Mesothelial cell of epicardium (in vitro differentiated cells): Measurements from ENCODE around the gene SLAMF6. TPM values are rescaled to one million over a fixed set of nuclear protein-coding genes. Genes with fewer than 3 reads are reported as not detected.
"Not testable (repeated sequence)": the region's sequence is repeated elsewhere in the genome, so short reads cannot be mapped to it uniquely, and the experiment has no call there.

Experiments used
- DNase-seq, 2 experiments: peaks; one replicate each; pipeline ENCODE4 v3.0.0; 2021; ENCODE audit warnings: low spot score in 2 of 2; ENCODE audit not compliant: unreplicated experiment in 2 of 2
- H3K27ac Mint-ChIP-seq: 2 replicates; pipeline ENCODE4 v1.8.0; 2021; ENCODE audit warnings: mixed read lengths
- H3K27me3 Mint-ChIP-seq: 2 replicates; pipeline ENCODE4 v1.8.0; 2021; ENCODE audit warnings: low read depth, mixed read lengths
- H3K36me3 Mint-ChIP-seq: 2 replicates; pipeline ENCODE4 v1.8.0; 2021; ENCODE audit warnings: mixed read lengths
- H3K4me1 Mint-ChIP-seq: 2 replicates; pipeline ENCODE4 v1.8.0; 2021; ENCODE audit warnings: mixed read lengths
- H3K4me3 Mint-ChIP-seq: 2 replicates; pipeline ENCODE4 v1.8.0; 2021; ENCODE audit warnings: mild to moderate bottlenecking, moderate library complexity, mixed read lengths
- H3K9me3 Mint-ChIP-seq: 2 replicates; pipeline ENCODE4 v1.8.0; 2021; ENCODE audit warnings: mixed read lengths
- CTCF ChIP-seq: fragments of 200-600 bp; sonication (generic); IDR thresholded peaks from one replicate; pipeline ENCODE4 v1.5.0; 2021; ENCODE audit warnings: antibody characterized with exemption; ENCODE audit not compliant: unreplicated experiment
- total RNA-seq: library from RNA; stranded (reverse); gene quantifications from 3 replicates; pipeline ENCODE4 v1.2.1, GENCODE V29; 2021

Gene SLAMF6
- total RNA-seq, 1 donor from 2014 or later, result not detected

DNA sequence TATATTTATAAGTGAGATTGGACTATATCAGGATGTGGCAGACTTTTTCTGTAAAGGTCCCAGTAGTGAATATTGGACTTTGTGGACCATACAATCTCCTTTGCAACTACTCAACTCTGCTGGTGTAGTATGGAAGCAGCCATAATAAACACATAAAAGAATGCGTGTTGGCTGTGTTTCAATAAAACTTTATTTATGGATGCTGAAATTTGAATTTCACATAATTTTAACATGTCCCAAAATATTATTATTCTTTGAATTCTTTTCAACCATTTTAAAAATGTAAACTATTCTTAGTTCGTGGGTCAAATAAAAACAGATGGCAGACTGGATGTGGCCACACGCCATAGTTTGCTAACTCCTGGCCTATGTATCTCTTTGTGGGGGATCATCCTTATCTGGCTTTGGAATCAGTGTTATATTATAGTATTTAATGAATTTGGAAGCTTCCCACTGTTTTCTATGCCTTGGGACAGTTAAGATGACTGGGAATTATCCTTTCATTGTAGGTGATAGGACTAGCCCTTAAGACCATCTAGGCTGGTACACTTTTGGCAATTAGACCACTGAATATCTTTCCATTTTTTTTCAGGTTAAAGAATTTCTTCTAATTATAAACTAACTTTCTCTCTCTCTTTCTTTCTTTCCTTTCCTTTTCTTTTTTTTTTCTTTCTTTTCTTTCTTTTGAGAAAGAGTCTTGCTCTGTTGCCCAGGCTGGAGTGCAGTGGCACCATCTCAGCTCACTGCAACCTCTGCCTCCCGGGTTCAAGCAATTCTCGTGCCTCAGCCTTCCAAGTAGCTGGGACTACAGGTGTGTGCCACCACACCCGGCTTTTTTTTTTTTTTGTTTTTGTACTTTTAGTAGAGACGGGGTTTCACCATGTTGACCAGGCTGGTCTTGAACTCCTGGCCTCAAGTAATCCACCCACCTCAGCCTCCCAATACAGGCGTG is 14.9 kb upstream of the SLAMF6 start:
- DNase-seq, result no peak
- Mint-ChIP-seq H3K36me3 (peaks cover 2% of the 10 kb centered on the region), H3K4me1 (peaks cover 27% of the 10 kb centered on the region)

GRCh38 chr1:160534823-160535605 is 12.0 kb upstream of the SLAMF6 start:
- H3K36me3 Mint-ChIP-seq, result peaks cover 2% of the 10 kb centered on the region
- no peak overlapping the region for H3K27ac Mint-ChIP-seq
- H3K9me3 Mint-ChIP-seq, result peaks cover 27% of the 10 kb centered on the region

More for the DNA sequence above, 14.9 kb upstream of the SLAMF6 start:
- Mint-ChIP-seq H3K27me3 (no peaks in the 10 kb centered on the region), H3K4me3 (no peak overlapping the region), H3K27ac (no peak overlapping the region), H3K9me3 (peaks cover 23% of the 10 kb centered on the region)
- no peak for TF ChIP-seq CTCF

GRCh38 chr1:160532557-160532813 is 9.4 kb upstream of the SLAMF6 start:
- H3K27ac Mint-ChIP-seq, DNase-seq, H3K36me3 Mint-ChIP-seq, H3K4me1 Mint-ChIP-seq, H3K4me3 Mint-ChIP-seq, H3K27me3 Mint-ChIP-seq: not testable (repeated sequence)
- H3K9me3 Mint-ChIP-seq, result peaks cover 37% of the 10 kb centered on the region

More at GRCh38 chr1:160534823-160535605, 12.0 kb upstream of the SLAMF6 start:
- no peak for DNase-seq
- peaks cover 5% of the 10 kb centered on the region for H3K4me1 Mint-ChIP-seq
- no peaks in the 10 kb centered on the region for H3K27me3 Mint-ChIP-seq
- TF ChIP-seq CTCF, result no peak
- no peak overlapping the region for H3K4me3 Mint-ChIP-seq

DNA sequence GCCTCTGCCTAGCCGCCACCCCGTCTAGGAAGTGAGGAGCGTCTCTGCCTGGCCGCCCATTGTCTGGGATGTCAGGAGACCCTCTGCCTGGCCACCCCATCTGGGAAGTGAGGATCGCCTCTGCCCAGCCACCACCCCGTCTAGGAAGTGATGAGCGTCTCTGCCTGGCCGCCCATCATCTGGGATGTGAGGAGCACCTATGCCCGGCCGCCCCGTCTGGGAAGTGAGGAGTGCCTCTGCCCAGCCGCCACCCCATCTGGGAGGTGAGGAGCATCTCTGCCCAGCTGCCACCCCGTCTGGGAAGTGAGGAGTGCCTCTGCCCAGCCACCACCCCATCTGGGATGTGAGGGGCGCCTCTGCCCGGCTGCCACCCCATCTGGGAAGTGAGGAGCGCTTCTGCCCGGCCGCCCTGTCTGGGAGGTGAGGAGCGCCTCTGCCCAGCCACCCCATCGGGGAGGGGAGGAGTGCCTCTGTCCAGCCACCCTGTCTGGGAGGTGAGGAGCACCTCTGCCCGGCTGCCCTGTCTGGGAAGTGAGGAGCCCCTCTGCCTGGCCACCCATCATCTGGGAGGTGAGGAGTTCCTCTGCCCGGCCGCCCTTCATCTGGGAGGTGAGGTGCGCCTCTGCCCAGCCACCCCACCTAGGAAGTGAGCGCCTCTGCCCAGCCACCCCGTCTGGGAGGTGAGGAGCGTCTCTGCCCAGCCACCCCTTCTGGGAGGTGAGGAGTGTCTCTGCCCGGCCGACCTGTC is 8.9 kb upstream of the SLAMF6 start:
- H3K4me3 Mint-ChIP-seq, H3K27me3 Mint-ChIP-seq, H3K4me1 Mint-ChIP-seq, H3K36me3 Mint-ChIP-seq, DNase-seq, H3K27ac Mint-ChIP-seq: not testable (repeated sequence)
- peaks cover 41% of the 10 kb centered on the region for H3K9me3 Mint-ChIP-seq

- H3K4me3 Mint-ChIP-seq, DNase-seq, H3K36me3 Mint-ChIP-seq, H3K4me1 Mint-ChIP-seq, H3K27ac Mint-ChIP-seq, H3K27me3 Mint-ChIP-seq: not testable (repeated sequence)
- H3K9me3 Mint-ChIP-seq, result peaks cover 40% of the 10 kb centered on the region
Observed at GRCh38 chr1:160529401-160529952, 6.4 kb upstream of the SLAMF6 start.

GRCh38 chr1:160523789-160524188 is 734 bp upstream of the SLAMF6 start:
- H3K4me1 Mint-ChIP-seq, DNase-seq, H3K4me3 Mint-ChIP-seq, H3K27ac Mint-ChIP-seq, H3K36me3 Mint-ChIP-seq: not testable (repeated sequence)
- Mint-ChIP-seq H3K9me3 (peaks cover 31% of the 10 kb centered on the region), H3K27me3 (peaks cover 15% of the 10 kb centered on the region)

GRCh38 chr1:160522136-160522535 is 919 bp downstream of the SLAMF6 start:
- Mint-ChIP-seq H3K27me3 (peaks cover 10% of the 10 kb centered on the region), H3K27ac (no peak overlapping the region), H3K9me3 (peaks cover 19% of the 10 kb centered on the region), H3K4me1 (peaks cover 6% of the 10 kb centered on the region), H3K4me3 (no peak overlapping the region), H3K36me3 (no peaks in the 10 kb centered on the region)
- no peak for DNase-seq
- no peak for TF ChIP-seq CTCF
